KMS-11 (cell line): ENCODE results near the gene COPZ1.

Experiments
- H2AFZ ChIP-seq: fragments of 200-600 bp; sonication (generic); 2 replicates; pipeline ENCODE4 v1.6.1; 2016; ENCODE audit warnings: antibody characterized with exemption, mixed run types, low read depth
- H3K27ac ChIP-seq: fragments of 200-600 bp; sonication (generic); 2 replicates; pipeline ENCODE4 v1.6.1; 2016; ENCODE audit warnings: mild to moderate bottlenecking, mixed run types
- H3K27me3 ChIP-seq: fragments of 200-600 bp; sonication (generic); 2 replicates; pipeline ENCODE4 v1.6.1; 2017; ENCODE audit warnings: mild to moderate bottlenecking, low read depth, mixed run types, moderate library complexity; ENCODE audit not compliant: insufficient read depth
- H3K36me3 ChIP-seq: fragments of 200-600 bp; sonication (generic); 2 replicates; pipeline ENCODE4 v1.6.1; 2017; ENCODE audit warnings: mild to moderate bottlenecking, mixed run types; ENCODE audit not compliant: insufficient read depth
- H3K4me1 ChIP-seq: fragments of 200-600 bp; sonication (generic); 2 replicates; pipeline ENCODE4 v1.6.1; 2016; ENCODE audit warnings: mild to moderate bottlenecking, low read depth, mixed run types; ENCODE audit not compliant: poor library complexity, severe bottlenecking
- H3K4me2 ChIP-seq: fragments of 200-600 bp; sonication (generic); 2 replicates; pipeline ENCODE4 v1.7.0; 2016; ENCODE audit warnings: mild to moderate bottlenecking, mixed run types
- H3K4me3 ChIP-seq: fragments of 200-600 bp; sonication (generic); IDR thresholded peaks from 2 replicates; pipeline ENCODE4 v1.6.1; 2017; ENCODE audit warnings: low read depth, low read length, mixed read lengths; ENCODE audit not compliant: insufficient read depth
- H3K79me2 ChIP-seq: fragments of 200-600 bp; sonication (generic); 2 replicates; pipeline ENCODE4 v1.6.1; 2016; ENCODE audit warnings: low read depth, mixed run types; ENCODE audit not compliant: insufficient read depth
- H3K9ac ChIP-seq: fragments of 200-600 bp; sonication (generic); 2 replicates; pipeline ENCODE4 v1.6.1; 2016; ENCODE audit warnings: mild to moderate bottlenecking, mixed run types
- H4K20me1 ChIP-seq: fragments of 200-600 bp; sonication (generic); 2 replicates; pipeline ENCODE4 v1.6.1; 2016; ENCODE audit warnings: mild to moderate bottlenecking, mixed run types; ENCODE audit not compliant: insufficient read depth
- CTCF ChIP-seq: fragments of 200-600 bp; sonication (generic); conservative IDR thresholded peaks from 2 replicates; pipeline ENCODE4 v1.6.1; 2017; ENCODE audit warnings: low read depth, mild to moderate bottlenecking, antibody characterized with exemption, low read length, moderate library complexity, mixed read lengths

The COPZ1 gene

GRCh38 chr12:54398995-54399793 lies 74.3 kb downstream of the COPZ1 start:
- no peak overlapping the region for H3K4me2 ChIP-seq
- peak; percentile 100 for TF ChIP-seq CTCF
- H3K27me3 ChIP-seq: no peaks in the 10 kb centered on the region; the same call in 1 of the 2 replicates
- H3K9ac ChIP-seq: no peak overlapping the region
- no peaks in the 10 kb centered on the region for H3K79me2 ChIP-seq
- no peaks in the 10 kb centered on the region for H3K36me3 ChIP-seq
- no peaks in the 10 kb centered on the region for H3K4me1 ChIP-seq
- no peak overlapping the region for H3K4me3 ChIP-seq
- H4K20me1 ChIP-seq: no peaks in the 10 kb centered on the region
- H2AFZ ChIP-seq: no peak overlapping the region
- no peak overlapping the region for H3K27ac ChIP-seq

GRCh38 chr12:54401119-54401518 lies 76.2 kb downstream of the COPZ1 start:
- Histone ChIP-seq H2AFZ (no peak overlapping the region), H3K4me1 (no peaks in the 10 kb centered on the region), H4K20me1 (no peaks in the 10 kb centered on the region), H3K4me3 (no peak overlapping the region), H3K27me3 (no peaks in the 10 kb centered on the region; the same call in 1 of the 2 replicates), H3K4me2 (no peak overlapping the region), H3K79me2 (no peaks in the 10 kb centered on the region), H3K36me3 (no peaks in the 10 kb centered on the region), H3K27ac (no peak overlapping the region), H3K9ac (no peak overlapping the region)
- TF ChIP-seq CTCF: no peak
